Calu3 (cell line): Measurements from ENCODE around the gene CDH19. TPM values are rescaled to one million over a fixed set of nuclear protein-coding genes. Genes with fewer than 3 reads are reported as not detected.

Source experiments
- BruUV-seq: library from RNA; stranded (reverse); fragments of 400-500 nt; replicated peaks from 2 replicates; lab custom pipeline; 2021; lab: Mats Ljungman, UMichigan
- CTCF ChIA-PET: fragments of 300-600 bp; sonication (Branson Sonifier 250); formaldehyde crosslinking; loops from one replicate; lab custom pipeline; 2022; ENCODE audit warnings: antibody characterized with exemption; lab: Charles Lee
- DNase-seq: peaks from one replicate; pipeline ENCODE4 v3.0.0; 2022
- H3K27ac Mint-ChIP-seq: one replicate; pipeline ENCODE4 v1.8.0; 2022; ENCODE audit warnings: mixed read lengths; ENCODE audit not compliant: unreplicated experiment
- H3K27me3 Mint-ChIP-seq: one replicate; pipeline ENCODE4 v1.8.0; 2022; ENCODE audit warnings: mixed read lengths; ENCODE audit not compliant: unreplicated experiment
- H3K36me3 Mint-ChIP-seq: one replicate; pipeline ENCODE4 v1.8.0; 2022; ENCODE audit warnings: mild to moderate bottlenecking, moderate library complexity, mixed read lengths; ENCODE audit not compliant: insufficient read depth, unreplicated experiment
- H3K4me1 Mint-ChIP-seq: one replicate; pipeline ENCODE4 v1.8.0; 2022; ENCODE audit warnings: mild to moderate bottlenecking, low read depth, mixed read lengths; ENCODE audit not compliant: unreplicated experiment
- H3K4me3 Mint-ChIP-seq: one replicate; pipeline ENCODE4 v1.8.0; 2022; ENCODE audit warnings: mild to moderate bottlenecking, low read depth, moderate library complexity, mixed read lengths; ENCODE audit not compliant: unreplicated experiment
- H3K9me3 Mint-ChIP-seq: one replicate; pipeline ENCODE4 v1.8.0; 2022; ENCODE audit warnings: low read depth, mixed read lengths; ENCODE audit not compliant: unreplicated experiment
- CTCF ChIP-seq: fragments of 200-600 bp; IDR thresholded peaks from one replicate; pipeline ENCODE4 v1.8.0; 2022; ENCODE audit warnings: antibody characterized with exemption; ENCODE audit not compliant: unreplicated experiment
- intact Hi-C: fragments of 100-400 bp; cut with micrococcal nuclease; formaldehyde crosslinking; loops from one replicate; pipeline ENCODE4 v1.10.0; 2022; ENCODE audit not compliant: unreplicated experiment
- total RNA-seq: library from RNA; stranded (reverse); gene quantifications from 2 replicates; pipeline ENCODE4 v1.2.3, GENCODE V29; 2022

CDH19 gene
- total RNA-seq, 1 experiment from 2014 or later, result 0.33 TPM

- TF ChIP-seq CTCF, result no peak
- Mint-ChIP-seq H3K4me3 (no peak overlapping the region), H3K9me3 (no peaks in the 10 kb centered on the region), H3K36me3 (no peaks in the 10 kb centered on the region), H3K27me3 (no peaks in the 10 kb centered on the region), H3K27ac (no peak overlapping the region), H3K4me1 (peaks cover 4% of the 10 kb centered on the region)
- no peak for DNase-seq
- intact Hi-C loops, result no loop called here
- CTCF ChIA-PET, result no interaction called here
- BruUV-seq, result no TSS peak
Measured at GRCh38 chr18:66457245-66457644, 146.6 kb downstream of the CDH19 start.
